Hepatocyte (in vitro differentiated cells): ENCODE data around the gene LRRC57.

Source experiments
- CTCF ChIP-seq: fragments of 200-600 bp; sonication (generic); IDR thresholded peaks from 2 replicates; pipeline ENCODE4 v1.5.1; 2016; ENCODE audit warnings: antibody characterized with exemption, mild to moderate bottlenecking; ENCODE audit not compliant: poor library complexity
- EZH2 ChIP-seq: fragments of 200-600 bp; sonication (generic); IDR thresholded peaks from 2 replicates; pipeline ENCODE4 v1.6.1; 2016; ENCODE audit warnings: antibody characterized with exemption, mild to moderate bottlenecking, borderline replicate concordance

GRCh38 chr15:42491539-42492225 is 56.9 kb downstream of the LRRC57 start:
- no peak for TF ChIP-seq CTCF
- TF ChIP-seq EZH2, result no peak
